GM18517 (cell line): ENCODE results near the gene GGT1.
"Not testable (repeated sequence)": the region's sequence is repeated elsewhere in the genome, so short reads cannot be mapped to it uniquely, and the experiment has no call there.

Source experiments
- ATAC-seq: cut with Tn5 transposase; IDR thresholded peaks from one replicate; pipeline ENCODE4 v1.9.1; 2021; ENCODE audit warnings: mild to moderate bottlenecking, moderate library complexity; ENCODE audit not compliant: unreplicated experiment

Gene GGT1

GRCh38 chr22:24602847-24603769, at the start of gene GGT1:
Gene GGT1 (plus strand): TSS chr22:24603193. CDS start chr22:24611082, 7,889 bp downstream.
- ATAC-seq: not testable (repeated sequence)

- no peak for ATAC-seq
These were observed 49.2 kb upstream of the GGT1 start for GRCh38 chr22:24553597-24554312.

- ATAC-seq: peak; percentile 14
These were observed 48.5 kb upstream of the GGT1 start, which contains the start of gene GUCD1 for GRCh38 chr22:24554313-24555164. Gene GUCD1 (minus strand): TSS chr22:24555138. CDS start chr22:24554991, 147 bp downstream.

GRCh38 chr22:24555165-24556039, 47.6 kb upstream of the GGT1 start, which contains the start of gene SNRPD3:
Gene SNRPD3 (plus strand): TSS chr22:24555999. CDS start chr22:24557675, 1,676 bp downstream.
- peak; percentile 64 for ATAC-seq

GRCh38 chr22:24559471-24559870, 43.5 kb upstream of the GGT1 start:
- no peak for ATAC-seq

- ATAC-seq: no peak
These were observed 39.7 kb upstream of the GGT1 start for GRCh38 chr22:24563246-24563645.

- ATAC-seq: no peak
These were observed 38.5 kb upstream of the GGT1 start for GRCh38 chr22:24564376-24565058.

- ATAC-seq: no peak
These were observed 37.9 kb upstream of the GGT1 start for GRCh38 chr22:24565077-24565476.

- ATAC-seq: no peak
These were observed 36.0 kb upstream of the GGT1 start for GRCh38 chr22:24566899-24567511.

GRCh38 chr22:24567668-24568067, 35.3 kb upstream of the GGT1 start:
- ATAC-seq: no peak

GRCh38 chr22:24571266-24571665, 31.7 kb upstream of the GGT1 start:
- ATAC-seq: no peak

GRCh38 chr22:24576778-24577177, 26.2 kb upstream of the GGT1 start:
- no peak for ATAC-seq

- ATAC-seq: no peak
These were observed 24.4 kb upstream of the GGT1 start for GRCh38 chr22:24578355-24579257.

GRCh38 chr22:24579258-24579601, 23.8 kb upstream of the GGT1 start:
- no peak for ATAC-seq

- ATAC-seq: no peak
These were observed 22.7 kb upstream of the GGT1 start for GRCh38 chr22:24580276-24580675.

GRCh38 chr22:24582056-24582814, 20.8 kb upstream of the GGT1 start:
- ATAC-seq: no peak
